Neural cell (in vitro differentiated cells): ENCODE measurements around the gene CFAP45.

Experiments used
- CTCF ChIP-seq: fragments of 450-650 bp; IDR thresholded peaks from 2 replicates; pipeline ENCODE4 v1.5.1; 2014; ENCODE audit warnings: antibody characterized with exemption, mild to moderate bottlenecking, moderate library complexity; ENCODE audit not compliant: poor library complexity, severe bottlenecking
- EP300 ChIP-seq: fragments of 450-650 bp; conservative IDR thresholded peaks from 2 replicates; pipeline ENCODE4 v1.6.1; 2014; ENCODE audit warnings: antibody characterized with exemption, mild to moderate bottlenecking, moderate library complexity; ENCODE audit not compliant: poor library complexity, severe bottlenecking
- EZH2 ChIP-seq: fragments of 200-600, 300-800 bp; shearing (Covaris generic), sonication (generic); IDR thresholded peaks from 2 replicates; pipeline ENCODE4 v1.6.1; 2014; ENCODE audit warnings: antibody characterized with exemption, low read length, borderline replicate concordance, mild to moderate bottlenecking; ENCODE audit not compliant: insufficient read depth, poor library complexity, severe bottlenecking
- POLR2AphosphoS5 ChIP-seq: IDR thresholded peaks from 2 replicates; pipeline ENCODE4 v1.6.1; 2012
- REST ChIP-seq: IDR thresholded peaks from 2 replicates; pipeline ENCODE4 v1.6.1; 2012; ENCODE audit warnings: borderline replicate concordance
- TAF1 ChIP-seq: IDR thresholded peaks from 2 replicates; pipeline ENCODE4 v1.6.1; 2012; ENCODE audit warnings: low read depth

- no peak for TF ChIP-seq CTCF
- TF ChIP-seq REST, result no peak
- TF ChIP-seq TAF1, result no peak
- no peak for TF ChIP-seq EZH2
- no peak for TF ChIP-seq EP300
- no peak for TF ChIP-seq POLR2AphosphoS5
Measured at GRCh38 chr1:159902541-159902940, 2.6 kb upstream of the CFAP45 start.
